Neural crest cell (in vitro differentiated cells): ENCODE data around the gene HEBP2. TPM values are rescaled to one million over a fixed set of nuclear protein-coding genes. Genes with fewer than 3 reads are reported as not detected.

ENCODE experiments used
- DNase-seq: peaks from one replicate; pipeline ENCODE4 v3.0.0; 2021; ENCODE audit warnings: low read depth, mixed read lengths, low spot score
- H3K27ac Mint-ChIP-seq: one replicate; pipeline ENCODE4 v1.8.0; 2021; ENCODE audit warnings: mild to moderate bottlenecking, mixed read lengths; ENCODE audit not compliant: unreplicated experiment
- H3K27me3 Mint-ChIP-seq: 2 replicates; pipeline ENCODE4 v1.8.0; 2021; ENCODE audit warnings: low read depth, mild to moderate bottlenecking, mixed read lengths
- H3K36me3 Mint-ChIP-seq: 2 replicates; pipeline ENCODE4 v1.8.0; 2021; ENCODE audit warnings: low read depth, mild to moderate bottlenecking, mixed read lengths
- H3K4me1 Mint-ChIP-seq: 2 replicates; pipeline ENCODE4 v1.8.0; 2021; ENCODE audit warnings: mixed read lengths
- H3K4me3 Mint-ChIP-seq: one replicate; pipeline ENCODE4 v1.8.0; 2021; ENCODE audit warnings: mild to moderate bottlenecking, mixed read lengths
- H3K9me3 Mint-ChIP-seq: 2 replicates; pipeline ENCODE4 v1.8.0; 2021; ENCODE audit warnings: mixed read lengths
- total RNA-seq: library from RNA; stranded (reverse); gene quantifications from 2 replicates; pipeline ENCODE4 v1.2.1, GENCODE V29; 2021
- TF ChIP-seq, protein P1 (sequence below): fragments of 200-600 bp; sonication (generic); conservative IDR thresholded peaks from 2 replicates; pipeline ENCODE4 v1.5.0; 2021; ENCODE audit warnings: antibody characterized with exemption, mild to moderate bottlenecking

Gene HEBP2
- total RNA-seq, 1 donor from 2014 or later = 26.5 TPM

DNA sequence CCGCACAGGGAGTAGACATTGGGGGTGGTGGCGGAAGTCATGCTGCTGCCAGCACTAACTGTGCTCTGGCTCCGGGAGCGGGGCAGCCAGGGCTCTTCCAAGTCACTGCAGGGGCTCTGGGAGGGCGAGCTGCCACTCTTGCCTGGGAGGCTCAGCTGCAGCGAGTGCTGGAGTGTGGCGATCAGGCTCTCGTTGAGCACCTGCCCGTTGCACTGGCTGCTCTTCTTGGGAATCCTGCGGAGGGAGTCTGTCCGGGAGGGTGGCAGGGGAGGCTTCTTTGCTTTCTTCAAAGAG is 28.0 kb downstream of the HEBP2 start:
- Mint-ChIP-seq H3K4me3 (no peak overlapping the region), H3K27ac (no peak overlapping the region), H3K9me3 (no peaks in the 10 kb centered on the region), H3K36me3 (peaks cover 5% of the 10 kb centered on the region), H3K4me1 (peaks cover 10% of the 10 kb centered on the region), H3K27me3 (no peaks in the 10 kb centered on the region)
- DNase-seq = no peak
- TF ChIP-seq, protein P1, sequence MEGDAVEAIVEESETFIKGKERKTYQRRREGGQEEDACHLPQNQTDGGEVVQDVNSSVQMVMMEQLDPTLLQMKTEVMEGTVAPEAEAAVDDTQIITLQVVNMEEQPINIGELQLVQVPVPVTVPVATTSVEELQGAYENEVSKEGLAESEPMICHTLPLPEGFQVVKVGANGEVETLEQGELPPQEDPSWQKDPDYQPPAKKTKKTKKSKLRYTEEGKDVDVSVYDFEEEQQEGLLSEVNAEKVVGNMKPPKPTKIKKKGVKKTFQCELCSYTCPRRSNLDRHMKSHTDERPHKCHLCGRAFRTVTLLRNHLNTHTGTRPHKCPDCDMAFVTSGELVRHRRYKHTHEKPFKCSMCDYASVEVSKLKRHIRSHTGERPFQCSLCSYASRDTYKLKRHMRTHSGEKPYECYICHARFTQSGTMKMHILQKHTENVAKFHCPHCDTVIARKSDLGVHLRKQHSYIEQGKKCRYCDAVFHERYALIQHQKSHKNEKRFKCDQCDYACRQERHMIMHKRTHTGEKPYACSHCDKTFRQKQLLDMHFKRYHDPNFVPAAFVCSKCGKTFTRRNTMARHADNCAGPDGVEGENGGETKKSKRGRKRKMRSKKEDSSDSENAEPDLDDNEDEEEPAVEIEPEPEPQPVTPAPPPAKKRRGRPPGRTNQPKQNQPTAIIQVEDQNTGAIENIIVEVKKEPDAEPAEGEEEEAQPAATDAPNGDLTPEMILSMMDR = no peak

DNA sequence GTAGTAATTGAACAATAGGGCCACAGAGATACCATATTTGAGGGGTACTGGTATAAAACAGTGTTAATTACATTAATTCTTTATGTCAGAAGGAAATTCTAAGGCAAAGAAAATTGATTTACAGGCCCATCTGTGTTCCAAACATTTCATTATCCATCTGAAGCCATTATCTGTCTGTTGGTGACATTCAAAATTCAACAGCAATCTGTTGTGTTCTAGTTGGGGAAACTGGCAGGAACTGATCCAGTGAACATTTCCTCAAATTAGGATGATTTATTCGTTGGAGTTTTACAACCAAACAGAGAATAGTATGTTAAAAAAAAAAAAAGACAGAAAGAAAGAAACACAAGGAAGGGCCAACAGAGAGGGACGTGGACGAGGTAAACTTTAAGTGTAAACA is 30.1 kb downstream of the HEBP2 start:
- peaks cover 9% of the 10 kb centered on the region for H3K4me1 Mint-ChIP-seq
- H3K27me3 Mint-ChIP-seq = no peaks in the 10 kb centered on the region
- TF ChIP-seq, protein P1 = no peak
- no peak overlapping the region for H3K4me3 Mint-ChIP-seq
- no peak overlapping the region for H3K27ac Mint-ChIP-seq
- DNase-seq = no peak
- no peaks in the 10 kb centered on the region for H3K9me3 Mint-ChIP-seq
- H3K36me3 Mint-ChIP-seq = peaks cover 7% of the 10 kb centered on the region

DNA sequence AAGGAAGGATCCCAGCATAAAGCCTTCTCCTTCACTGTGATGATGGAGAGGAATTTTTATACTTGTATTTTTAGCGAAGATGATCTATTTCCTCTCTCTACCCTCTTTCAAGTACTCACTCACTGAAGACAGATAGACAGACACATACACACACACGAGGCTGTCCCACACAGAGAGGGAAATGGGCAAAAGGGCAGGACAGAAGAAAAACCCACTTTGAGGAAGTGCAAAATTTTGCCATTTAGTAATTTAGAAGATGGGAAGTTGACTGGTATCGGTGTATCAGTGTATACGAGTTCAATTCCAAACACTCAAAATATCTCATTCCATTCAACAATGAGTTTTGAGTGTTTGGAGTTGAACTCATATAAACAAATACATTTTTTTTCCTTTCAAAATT is 30.9 kb downstream of the HEBP2 start:
- no peak for DNase-seq
- peaks cover 2% of the 10 kb centered on the region for H3K4me1 Mint-ChIP-seq
- H3K27ac Mint-ChIP-seq = peak overlapping the region; percentile 59
- H3K4me3 Mint-ChIP-seq = no peak overlapping the region
- TF ChIP-seq, protein P1 = no peak
- H3K27me3 Mint-ChIP-seq = no peaks in the 10 kb centered on the region
- H3K36me3 Mint-ChIP-seq = peaks cover 8% of the 10 kb centered on the region
- no peaks in the 10 kb centered on the region for H3K9me3 Mint-ChIP-seq

DNA sequence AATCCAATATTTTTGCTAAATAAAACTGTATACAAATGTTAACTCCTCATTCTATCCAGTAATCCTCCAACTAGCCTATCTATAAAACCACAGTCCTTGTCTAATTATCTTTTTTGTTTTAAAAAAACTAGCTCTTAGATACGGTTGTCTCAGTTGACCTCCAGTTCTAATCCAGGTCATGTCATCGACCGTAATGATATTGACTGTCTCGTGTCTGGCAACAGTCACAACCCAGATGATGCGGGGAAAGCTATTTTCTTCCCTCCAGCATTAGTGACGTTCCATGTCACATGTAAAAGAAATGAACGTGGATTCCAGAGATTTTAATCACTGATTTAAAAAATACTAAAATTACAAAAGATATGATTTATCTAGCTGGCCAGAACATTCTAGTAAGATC is 35.5 kb downstream of the HEBP2 start:
- no peak for DNase-seq
- TF ChIP-seq, protein P1 = no peak
- Mint-ChIP-seq H3K4me3 (no peak overlapping the region), H3K4me1 (no peaks in the 10 kb centered on the region), H3K36me3 (peaks cover 23% of the 10 kb centered on the region), H3K27ac (no peak overlapping the region), H3K27me3 (no peaks in the 10 kb centered on the region), H3K9me3 (no peaks in the 10 kb centered on the region)

DNA sequence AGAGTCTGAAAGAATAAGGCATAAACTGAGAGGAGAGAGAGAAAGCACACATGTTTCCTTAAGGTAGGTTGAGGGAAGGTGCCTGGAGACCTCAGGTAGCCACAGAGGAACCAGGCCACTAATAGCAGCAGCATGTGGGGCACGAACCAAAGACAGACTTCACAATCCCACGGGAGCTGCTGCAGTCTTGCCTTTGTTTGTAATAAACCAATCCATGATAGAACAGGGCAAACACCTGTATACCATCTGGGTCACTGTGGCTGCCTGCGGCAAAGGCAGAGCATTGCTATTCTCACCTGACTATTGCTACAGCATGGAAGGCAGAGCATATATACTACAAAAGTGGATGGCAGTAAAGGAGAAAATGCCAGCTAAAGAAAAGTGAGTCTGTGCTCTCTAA is 36.3 kb downstream of the HEBP2 start:
- H3K4me1 Mint-ChIP-seq = no peaks in the 10 kb centered on the region
- no peak overlapping the region for H3K4me3 Mint-ChIP-seq
- H3K27ac Mint-ChIP-seq = no peak overlapping the region
- TF ChIP-seq, protein P1 = no peak
- no peak for DNase-seq
- H3K36me3 Mint-ChIP-seq = peaks cover 23% of the 10 kb centered on the region
- H3K27me3 Mint-ChIP-seq = no peaks in the 10 kb centered on the region
- H3K9me3 Mint-ChIP-seq = no peaks in the 10 kb centered on the region

DNA sequence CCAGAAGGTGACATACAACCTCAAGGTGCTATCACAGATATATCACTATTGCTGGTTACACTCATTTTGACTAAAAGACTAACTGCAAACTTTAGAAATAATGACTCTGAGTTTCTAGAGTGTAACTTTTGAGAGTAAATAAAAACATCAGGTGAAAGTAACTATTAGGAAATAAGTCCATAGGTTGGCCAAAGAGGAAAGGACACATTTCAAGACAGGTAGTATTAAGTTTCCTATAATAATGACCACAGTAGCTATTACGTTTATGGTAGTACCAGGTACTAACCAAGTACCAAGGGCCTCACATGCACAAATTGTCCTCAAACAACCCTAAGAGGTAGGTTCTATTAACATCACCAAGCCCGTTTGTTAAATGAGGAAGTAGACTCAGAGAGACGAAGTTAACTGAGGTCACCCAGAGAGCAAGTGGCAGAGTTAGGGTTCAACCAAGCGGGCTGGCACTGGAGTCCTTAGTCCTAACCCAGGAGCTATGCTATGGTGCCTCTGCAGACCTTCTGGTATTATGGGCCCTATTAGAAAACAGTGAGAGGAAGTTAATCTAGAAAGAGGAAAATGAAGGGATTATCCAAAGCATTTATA is 36.8 kb downstream of the HEBP2 start:
- no peak overlapping the region for H3K4me3 Mint-ChIP-seq
- no peaks in the 10 kb centered on the region for H3K27me3 Mint-ChIP-seq

More for the DNA sequence above, 36.8 kb downstream of the HEBP2 start:
- Mint-ChIP-seq H3K36me3 (peaks cover 22% of the 10 kb centered on the region), H3K9me3 (no peaks in the 10 kb centered on the region), H3K27ac (peak overlapping the region; percentile 77), H3K4me1 (no peaks in the 10 kb centered on the region)
- no peak for DNase-seq
- TF ChIP-seq, protein P1 = no peak
